Liver (tissue), 9 donors: ENCODE data around the gene ZSCAN29. TPM values are rescaled to one million over a fixed set of nuclear protein-coding genes. Genes with fewer than 3 reads are reported as not detected.

ENCODE experiments used
- DNase-seq: peaks from one replicate; pipeline ENCODE4 v3.0.0-alpha.2; 2017; ENCODE audit warnings: low spot score
- H3K27ac ChIP-seq, 2 donors: one replicate each; pipeline ENCODE4 v1.7.0; 2013; ENCODE audit warnings: inconsistent platforms in 2 of 2, low read length in 2 of 2, control low read depth in 1 of 2, low read depth in 1 of 2, mild to moderate bottlenecking in 1 of 2
- H3K27me3 ChIP-seq, 4 donors: one replicate each; pipeline versions ENCODE4 v1.6.1 to v1.7.0; 2013; ENCODE audit warnings: low read length in 3 of 4, inconsistent platforms in 1 of 4, mild to moderate bottlenecking in 1 of 4, moderate library complexity in 1 of 4; ENCODE audit not compliant: control insufficient read depth in 4 of 4, insufficient read depth in 4 of 4
- H3K36me3 ChIP-seq, 4 donors: one replicate each; pipeline versions ENCODE4 v1.6.1 to v1.7.0; 2013; ENCODE audit warnings: low read length in 3 of 4, mild to moderate bottlenecking in 3 of 4, low read depth in 1 of 4, moderate library complexity in 1 of 4; ENCODE audit not compliant: control insufficient read depth in 4 of 4, insufficient read depth in 3 of 4
- H3K4me1 ChIP-seq, 4 donors: one replicate each; pipeline versions ENCODE4 v1.6.1 to v1.7.0; 2013; ENCODE audit warnings: low read length in 3 of 4, mild to moderate bottlenecking in 3 of 4, moderate library complexity in 1 of 4; ENCODE audit not compliant: control insufficient read depth in 4 of 4, insufficient read depth in 4 of 4
- H3K4me3 ChIP-seq, 3 donors: one replicate each; pipeline versions ENCODE4 v1.6.1 to v1.7.0; 2013; ENCODE audit warnings: low read length in 3 of 3, control low read depth in 1 of 3, low read depth in 1 of 3, mild to moderate bottlenecking in 1 of 3
- H3K9ac ChIP-seq, 2 donors: one replicate each; pipeline ENCODE4 v1.7.0; 2013; ENCODE audit warnings: low read length in 2 of 2, mild to moderate bottlenecking in 2 of 2, moderate library complexity in 2 of 2, control low read depth in 1 of 2, low read depth in 1 of 2
- H3K9me3 ChIP-seq, 4 donors: one replicate each; pipeline versions ENCODE4 v1.6.1 to v1.7.0; 2013; ENCODE audit warnings: low read length in 3 of 4; ENCODE audit not compliant: control insufficient read depth in 4 of 4
- ATF3 ChIP-seq: IDR thresholded peaks from 2 replicates; pipeline ENCODE4 v1.6.1; 2016; ENCODE audit warnings: antibody characterized with exemption
- CTCF ChIP-seq: fragments of 150-350 bp; IDR thresholded peaks from 2 replicates; pipeline ENCODE4 v1.5.1; 2017; ENCODE audit warnings: improper control_type of control experiment, low read depth, low read length; ENCODE audit not compliant: missing input control
- EGR1 ChIP-seq, 2 donors: IDR thresholded peaks; 2 replicates each; pipeline ENCODE4 v1.6.1; 2016 to 2018; ENCODE audit warnings: antibody characterized with exemption in 2 of 2, low read depth in 2 of 2
- FOXA1 ChIP-seq: IDR thresholded peaks from 2 replicates; pipeline ENCODE4 v1.6.1; 2016; ENCODE audit warnings: antibody characterized with exemption
- FOXA2 ChIP-seq: IDR thresholded peaks from 2 replicates; pipeline ENCODE4 v1.6.1; 2016; ENCODE audit warnings: antibody characterized with exemption
- GABPA ChIP-seq, 2 donors: IDR thresholded peaks in 1 of 2; conservative IDR thresholded peaks in 1 of 2; 2 replicates each; pipeline ENCODE4 v1.6.1; 2016; ENCODE audit warnings: antibody characterized with exemption in 2 of 2, mild to moderate bottlenecking in 1 of 2, moderate library complexity in 1 of 2
- HNF4A ChIP-seq, 2 donors: conservative IDR thresholded peaks; 2 replicates each; pipeline ENCODE4 v1.6.1; 2016; ENCODE audit warnings: antibody characterized with exemption in 2 of 2, mild to moderate bottlenecking in 2 of 2
- HNF4G ChIP-seq: IDR thresholded peaks from 2 replicates; pipeline ENCODE4 v1.6.1; 2016; ENCODE audit warnings: antibody characterized with exemption
- JUND ChIP-seq, 2 donors: IDR thresholded peaks; 2 replicates each; pipeline ENCODE4 v1.6.1; 2016; ENCODE audit warnings: antibody characterized with exemption in 2 of 2
- MAX ChIP-seq: IDR thresholded peaks from 2 replicates; pipeline ENCODE4 v1.6.1; 2016; ENCODE audit warnings: antibody characterized with exemption
- NR2F2 ChIP-seq: IDR thresholded peaks from 2 replicates; pipeline ENCODE4 v1.6.1; 2016; ENCODE audit warnings: antibody characterized with exemption
- RAD21 ChIP-seq, 2 donors: IDR thresholded peaks; 2 replicates each; pipeline ENCODE4 v1.6.1; 2016; ENCODE audit warnings: antibody characterized with exemption in 2 of 2, mild to moderate bottlenecking in 2 of 2
- REST ChIP-seq: IDR thresholded peaks from 2 replicates; pipeline ENCODE4 v1.6.1; 2016; ENCODE audit warnings: antibody characterized with exemption, mild to moderate bottlenecking
- RXRA ChIP-seq, 2 donors: IDR thresholded peaks; 2 replicates each; pipeline ENCODE4 v1.6.1; 2017 to 2018; ENCODE audit warnings: antibody characterized with exemption in 2 of 2, mild to moderate bottlenecking in 1 of 2
- SP1 ChIP-seq: IDR thresholded peaks from 2 replicates; pipeline ENCODE4 v1.6.1; 2018; ENCODE audit warnings: antibody characterized with exemption, mild to moderate bottlenecking
- TAF1 ChIP-seq: conservative IDR thresholded peaks from 2 replicates; pipeline ENCODE4 v1.6.1; 2016; ENCODE audit warnings: antibody characterized with exemption, mild to moderate bottlenecking
- YY1 ChIP-seq: IDR thresholded peaks from 2 replicates; pipeline ENCODE4 v1.6.1; 2016; ENCODE audit warnings: antibody characterized with exemption, mild to moderate bottlenecking
- ZBTB33 ChIP-seq: IDR thresholded peaks from 2 replicates; pipeline ENCODE4 v1.6.1; 2016; ENCODE audit warnings: antibody characterized with exemption
- WGBS: extraction: QIAGEN DNeasy Blood & Tissue Kit; methylation state at CpG from one replicate; pipeline ENCODE4 v1.1.7; 2013; 5-methylcytosine and 5-hydroxymethylcytosine counted together
- polyA plus RNA-seq, 2 donors: library from polyadenylated mRNA; stranded (reverse) in 1 of 2; unstranded in 1 of 2; fragments of 200-250 nt in 1 of 2; fragments of >200 nt in 1 of 2; fragmentation: Nextera tagmentation in 1 of 2; extraction: Ambion mirVana in 1 of 2; gene quantifications; one replicate each; pipeline versions ENCODE4 v1.2.1 to v1.2.3, GENCODE V29; 2013 to 2015
- total RNA-seq, 2 donors: library from RNA; depleted of rRNA; stranded (reverse); fragments of >200 nt; gene quantifications; one replicate each; pipeline ENCODE4 v1.2.3, GENCODE V29; 2014
- donor health status: healthy.
- donor health status: healthy.
- donor health status: healthy.
- donor health status: healthy.
- donor health status: healthy.

ZSCAN29 gene
- total and polyA plus RNA-seq, 4 donors = 4.1 to 15.6 (median 9.6) TPM

GRCh38 chr15:43318990-43319771 is 51.7 kb downstream of the ZSCAN29 start:
- no peak for DNase-seq
- H3K27ac ChIP-seq = no peak overlapping the region
- H3K36me3 ChIP-seq = no peaks in the 10 kb centered on the region
- TF ChIP-seq EGR1 (IDR thresholded peaks at IDR 0.05; ENCODE audit: low read depth in 2 of 2) (no peak), MAX (no peak), RXRA (IDR thresholded peaks at IDR 0.05) (no peak), GABPA (IDR thresholded peaks at IDR 0.05 in 1 of 2, conservative IDR thresholded peaks at IDR 0.05 in 1 of 2) (no peak), ATF3 (no peak), JUND (IDR thresholded peaks at IDR 0.05) (no peak), YY1 (no peak), HNF4G (no peak), FOXA2 (no peak), TAF1 (no peak), SP1 (no peak), CTCF (no peak), ZBTB33 (no peak), REST (no peak), FOXA1 (no peak), HNF4A (conservative IDR thresholded peaks at IDR 0.05) (no peak), NR2F2 (no peak), RAD21 (IDR thresholded peaks at IDR 0.05) (no peak)
- no peaks in the 10 kb centered on the region for H3K9me3 ChIP-seq
- no peaks in the 10 kb centered on the region for H3K27me3 ChIP-seq
- no peaks in the 10 kb centered on the region for H3K4me1 ChIP-seq
- no peak overlapping the region for H3K9ac ChIP-seq
- 83% methylated on average over 4 of the region's 4 CpGs for WGBS
- H3K4me3 ChIP-seq = no peak overlapping the region
